Measurements from ENCODE around the gene MAJIN.

DNA sequence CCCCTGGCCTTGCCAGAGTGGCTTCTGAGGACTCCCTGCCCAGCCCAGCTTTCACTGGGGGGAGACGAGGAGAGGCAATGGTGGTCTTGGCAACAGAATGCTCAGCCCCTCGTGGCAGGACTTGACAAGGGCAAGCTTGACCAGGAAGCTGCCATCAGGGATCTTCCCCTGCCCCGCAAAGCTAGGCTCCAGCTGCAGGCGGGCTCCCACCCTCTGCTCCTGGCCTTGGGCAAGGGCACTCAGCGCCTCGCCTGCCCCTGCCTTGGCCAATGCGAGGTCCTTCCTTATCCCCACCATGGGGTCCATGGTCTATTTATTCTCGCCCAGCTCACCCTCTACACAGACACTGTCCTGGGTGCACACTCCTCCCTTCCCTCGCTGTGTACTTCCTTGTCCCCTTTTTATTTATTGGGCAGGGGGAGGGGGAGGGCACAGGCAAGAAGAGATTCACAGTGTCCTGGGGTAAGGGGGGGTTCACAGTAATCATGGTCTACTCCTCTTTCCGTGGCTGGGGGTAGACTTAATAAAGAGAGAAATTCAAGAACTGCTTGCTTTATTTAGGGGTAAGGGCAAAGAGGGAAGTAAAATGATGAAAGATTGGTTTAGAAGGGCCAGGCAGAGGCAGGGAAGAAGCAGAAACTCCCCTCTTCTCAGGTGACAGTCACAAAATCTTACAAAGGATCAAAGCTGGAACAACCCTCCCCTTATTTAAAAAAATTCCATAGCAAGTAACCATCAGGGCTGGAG lies 37.8 kb downstream of the MAJIN start:
- TF ChIP-seq, protein P1, sequence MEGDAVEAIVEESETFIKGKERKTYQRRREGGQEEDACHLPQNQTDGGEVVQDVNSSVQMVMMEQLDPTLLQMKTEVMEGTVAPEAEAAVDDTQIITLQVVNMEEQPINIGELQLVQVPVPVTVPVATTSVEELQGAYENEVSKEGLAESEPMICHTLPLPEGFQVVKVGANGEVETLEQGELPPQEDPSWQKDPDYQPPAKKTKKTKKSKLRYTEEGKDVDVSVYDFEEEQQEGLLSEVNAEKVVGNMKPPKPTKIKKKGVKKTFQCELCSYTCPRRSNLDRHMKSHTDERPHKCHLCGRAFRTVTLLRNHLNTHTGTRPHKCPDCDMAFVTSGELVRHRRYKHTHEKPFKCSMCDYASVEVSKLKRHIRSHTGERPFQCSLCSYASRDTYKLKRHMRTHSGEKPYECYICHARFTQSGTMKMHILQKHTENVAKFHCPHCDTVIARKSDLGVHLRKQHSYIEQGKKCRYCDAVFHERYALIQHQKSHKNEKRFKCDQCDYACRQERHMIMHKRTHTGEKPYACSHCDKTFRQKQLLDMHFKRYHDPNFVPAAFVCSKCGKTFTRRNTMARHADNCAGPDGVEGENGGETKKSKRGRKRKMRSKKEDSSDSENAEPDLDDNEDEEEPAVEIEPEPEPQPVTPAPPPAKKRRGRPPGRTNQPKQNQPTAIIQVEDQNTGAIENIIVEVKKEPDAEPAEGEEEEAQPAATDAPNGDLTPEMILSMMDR (IDR thresholded peaks at IDR 0.05; ENCODE audit: borderline replicate concordance, extremely low read depth, low read length, poor library complexity, severe bottlenecking): no peak
- TF ChIP-seq EZH2 (IDR thresholded peaks at IDR 0.05; ENCODE audit: borderline replicate concordance, low read depth, low read length, severe bottlenecking): no peak

Measured in DND-41 (cell line).